K562 (cell line): ENCODE data around the gene FAM83E.

ENCODE experiments used
- ATF6 ChIP-seq: sonication (generic); formaldehyde crosslinking; IDR thresholded peaks from 2 replicates; pipeline ENCODE4 v1.4.0; 2020; ENCODE audit warnings: mild to moderate bottlenecking, missing genetic modification reagents
- E4F1 ChIP-seq: fragments of 250-450 bp; sonication (Bioruptor Pico); IDR thresholded peaks from 2 replicates; pipeline ENCODE4 v1.5.0; 2021; ENCODE audit warnings: mild to moderate bottlenecking, borderline replicate concordance
- EZH2 ChIP-seq: IDR thresholded peaks from 2 replicates; pipeline ENCODE4 v1.6.1; 2012; ENCODE audit warnings: low read depth, mild to moderate bottlenecking, inconsistent platforms, low read length, borderline replicate concordance
- GABPA ChIP-seq: fragments of 200-800 bp; sonication (Bioruptor generic); conservative IDR thresholded peaks from 2 replicates; pipeline ENCODE4 v1.6.1; 2016; ENCODE audit warnings: low read depth, missing genetic modification characterization, missing compliant biosample characterization
- HDAC1 ChIP-seq, 2 experiments: fragments of 450-650 bp; IDR thresholded peaks; 2 replicates each; pipeline ENCODE4 v1.6.1; 2016 to 2017; ENCODE audit warnings: inconsistent platforms in 1 of 2, mild to moderate bottlenecking in 1 of 2, moderate library complexity in 1 of 2
- HNRNPK ChIP-seq: fragments of 200-400 bp; formaldehyde crosslinking; IDR thresholded peaks from one replicate; pipeline ENCODE4 v1.6.1; 2018; ENCODE audit warnings: mild to moderate bottlenecking, low read depth, low read length; ENCODE audit not compliant: poor library complexity, severe bottlenecking
- ILF3 ChIP-seq: fragments of 450-650 bp; IDR thresholded peaks from 2 replicates; pipeline ENCODE4 v1.6.1; 2018; ENCODE audit warnings: antibody characterized with exemption, mild to moderate bottlenecking, moderate library complexity, borderline replicate concordance
- MBD1 ChIP-seq: fragments of 250-450 bp; sonication (Bioruptor Pico); IDR thresholded peaks from 2 replicates; pipeline ENCODE4 v1.8.0; 2022; ENCODE audit warnings: inconsistent platforms
- MED1 ChIP-seq: sonication (generic); formaldehyde crosslinking; IDR thresholded peaks from 2 replicates; pipeline ENCODE4 v1.8.1; 2023; ENCODE audit warnings: missing genetic modification reagents, borderline replicate concordance
- NFIC ChIP-seq: fragments of 450-650 bp; IDR thresholded peaks from 2 replicates; pipeline ENCODE4 v1.6.1; 2017; ENCODE audit warnings: mild to moderate bottlenecking, inconsistent platforms
- RERE ChIP-seq: sonication (generic); formaldehyde crosslinking; IDR thresholded peaks from 2 replicates; pipeline ENCODE4 v1.8.0; 2023; ENCODE audit warnings: missing genetic modification reagents, mild to moderate bottlenecking, borderline replicate concordance
- SMC3 ChIP-seq: conservative IDR thresholded peaks from 2 replicates; pipeline ENCODE4 v1.6.1; 2011; ENCODE audit warnings: low read depth, low read length, improper control_type of control experiment; ENCODE audit not compliant: insufficient read depth
- TBL1XR1 ChIP-seq, 2 experiments: IDR thresholded peaks; 2 replicates each; pipeline ENCODE4 v1.6.1; 2012; ENCODE audit warnings: improper control_type of control experiment in 2 of 2, low read length in 2 of 2, mild to moderate bottlenecking in 1 of 2
- WHSC1 ChIP-seq: IDR thresholded peaks from one replicate; pipeline ENCODE4 v1.6.1; 2012; ENCODE audit warnings: low read length, control low read depth, inconsistent platforms

GRCh38 chr19:48587387-48587786 lies 27.5 kb downstream of the FAM83E start:
- TF ChIP-seq NFIC (no peak), GABPA (tag) (no peak), EZH2 (no peak), SMC3 (no peak), WHSC1 (no peak), E4F1 (no peak), RERE (no peak), TBL1XR1 (IDR thresholded peaks at IDR 0.05; ENCODE audit: low read length in 2 of 2) (no peak), MED1 (CRISPR knock-in tag) (no peak), ATF6 (CRISPR knock-in tag) (no peak), HDAC1 (IDR thresholded peaks at IDR 0.05) (no peak), ILF3 (no peak), HNRNPK (no peak), MBD1 (CRISPR knock-in tag) (no peak)
